OCI-LY1 (cell line): ENCODE measurements around the gene COA8.

Experiments
- H2AFZ ChIP-seq: fragments of 200-600 bp; sonication (generic), shearing (Covaris generic); 2 replicates; pipeline ENCODE4 v1.6.0; 2014; ENCODE audit warnings: antibody characterized with exemption, mild to moderate bottlenecking, low read length
- H3F3A ChIP-seq: fragments of 200-600 bp; sonication (generic), shearing (Covaris generic); 2 replicates; pipeline ENCODE4 v1.6.0; 2014; ENCODE audit warnings: mild to moderate bottlenecking, antibody characterized with exemption, low read length, moderate library complexity; ENCODE audit not compliant: insufficient read depth
- H3K27ac ChIP-seq: fragments of 200-600 bp; sonication (generic); 2 replicates; pipeline ENCODE4 v1.5.1; 2014; ENCODE audit warnings: low read length, mixed run types, mild to moderate bottlenecking, low read depth; ENCODE audit not compliant: poor library complexity, severe bottlenecking
- H3K27me3 ChIP-seq: fragments of 200-600 bp; sonication (generic); 2 replicates; pipeline ENCODE4 v1.6.0; 2014; ENCODE audit warnings: antibody characterized with exemption, mild to moderate bottlenecking, low read length, moderate library complexity; ENCODE audit not compliant: insufficient read depth
- H3K36me3 ChIP-seq: fragments of 200-600 bp; sonication (generic); 2 replicates; pipeline ENCODE4 v1.6.1; 2014; ENCODE audit warnings: mild to moderate bottlenecking, antibody characterized with exemption, low read length, moderate library complexity, mixed read lengths; ENCODE audit not compliant: insufficient read depth
- H3K4me1 ChIP-seq: fragments of 200-600 bp; sonication (generic); 2 replicates; pipeline ENCODE4 v1.5.1; 2014; ENCODE audit warnings: mild to moderate bottlenecking, low read length, moderate library complexity; ENCODE audit not compliant: insufficient read depth, severe bottlenecking
- H3K4me2 ChIP-seq: fragments of 200-600 bp; sonication (generic), shearing (Covaris generic); 2 replicates; pipeline ENCODE4 v1.6.1; 2014; ENCODE audit warnings: low read length
- H3K4me3 ChIP-seq: fragments of 200-600 bp; sonication (generic); 2 replicates; pipeline ENCODE4 v1.5.1; 2014; ENCODE audit warnings: low read length, low read depth, mild to moderate bottlenecking, mixed read lengths; ENCODE audit not compliant: poor library complexity, severe bottlenecking
- H3K79me2 ChIP-seq: fragments of 200-600 bp; shearing (Covaris generic); 2 replicates; pipeline ENCODE4 v1.6.1; 2016; ENCODE audit warnings: mixed run types, low read length, mixed read lengths; ENCODE audit not compliant: insufficient read depth
- H3K9ac ChIP-seq: fragments of 200-600 bp; sonication (generic), shearing (Covaris generic); 2 replicates; pipeline ENCODE4 v1.6.1; 2014; ENCODE audit warnings: mild to moderate bottlenecking, low read length, mixed read lengths
- H3K9me2 ChIP-seq: fragments of 200-600 bp; sonication (generic), shearing (Covaris generic); 2 replicates; pipeline ENCODE4 v1.6.1; 2014; ENCODE audit warnings: low read depth, mild to moderate bottlenecking, low read length, mixed read lengths
- H3K9me3 ChIP-seq: fragments of 200-600 bp; shearing (Covaris generic); 2 replicates; pipeline ENCODE4 v1.6.1; 2014; ENCODE audit warnings: low read length, mixed read lengths
- H4K20me1 ChIP-seq: fragments of 200-600 bp; sonication (generic), shearing (Covaris generic); 2 replicates; pipeline ENCODE4 v1.6.0; 2016; ENCODE audit warnings: mild to moderate bottlenecking, low read length; ENCODE audit not compliant: insufficient read depth
- EZH2 ChIP-seq: fragments of 200-600 bp; sonication (generic), shearing (Covaris generic); IDR thresholded peaks from 2 replicates; pipeline ENCODE4 v1.8.0; 2017; ENCODE audit warnings: borderline replicate concordance, mixed run types, mild to moderate bottlenecking, antibody characterized with exemption, low read length, moderate library complexity, mixed read lengths
- TF ChIP-seq, protein P1 (sequence below): fragments of 200-600 bp; sonication (generic), shearing (Covaris generic); IDR thresholded peaks from 2 replicates; pipeline ENCODE4 v1.5.1; 2017; ENCODE audit warnings: mild to moderate bottlenecking, antibody characterized with exemption, low read length, moderate library complexity, mixed read lengths

The COA8 gene

DNA sequence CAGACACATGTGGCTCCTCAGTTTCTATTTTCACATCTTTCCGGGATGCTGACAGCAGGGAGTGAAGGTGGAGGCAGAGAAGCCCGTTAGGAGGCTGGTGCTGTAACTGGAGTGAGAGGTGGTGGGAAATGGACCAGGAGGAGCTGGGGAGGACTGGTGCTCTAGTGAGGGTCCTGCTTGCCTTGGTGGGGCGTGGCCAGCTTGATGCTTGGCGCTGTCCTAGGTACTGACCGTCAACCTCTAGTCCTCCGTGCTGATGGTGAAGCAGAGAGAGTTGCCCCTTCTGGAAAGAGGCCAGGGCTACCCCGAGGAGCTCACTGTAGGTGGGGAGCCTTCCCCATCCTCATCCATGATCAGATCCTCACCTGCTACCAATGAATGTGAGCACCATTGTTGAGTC lies 32.4 kb upstream of the COA8 start:
- H3K4me1 ChIP-seq: peaks cover 27% of the 10 kb centered on the region
- no peaks in the 10 kb centered on the region for H4K20me1 ChIP-seq
- peak overlapping the region; percentile 96 for H3K4me2 ChIP-seq
- no peaks in the 10 kb centered on the region for H3K9me2 ChIP-seq
- peak overlapping the region; percentile 96 for H3K4me3 ChIP-seq
- H3K79me2 ChIP-seq: peaks cover 8% of the 10 kb centered on the region
- H3K36me3 ChIP-seq: peaks cover 27% of the 10 kb centered on the region; the same call in 1 of the 2 replicates
- H3K27ac ChIP-seq: no peak overlapping the region
- TF ChIP-seq, protein P1, sequence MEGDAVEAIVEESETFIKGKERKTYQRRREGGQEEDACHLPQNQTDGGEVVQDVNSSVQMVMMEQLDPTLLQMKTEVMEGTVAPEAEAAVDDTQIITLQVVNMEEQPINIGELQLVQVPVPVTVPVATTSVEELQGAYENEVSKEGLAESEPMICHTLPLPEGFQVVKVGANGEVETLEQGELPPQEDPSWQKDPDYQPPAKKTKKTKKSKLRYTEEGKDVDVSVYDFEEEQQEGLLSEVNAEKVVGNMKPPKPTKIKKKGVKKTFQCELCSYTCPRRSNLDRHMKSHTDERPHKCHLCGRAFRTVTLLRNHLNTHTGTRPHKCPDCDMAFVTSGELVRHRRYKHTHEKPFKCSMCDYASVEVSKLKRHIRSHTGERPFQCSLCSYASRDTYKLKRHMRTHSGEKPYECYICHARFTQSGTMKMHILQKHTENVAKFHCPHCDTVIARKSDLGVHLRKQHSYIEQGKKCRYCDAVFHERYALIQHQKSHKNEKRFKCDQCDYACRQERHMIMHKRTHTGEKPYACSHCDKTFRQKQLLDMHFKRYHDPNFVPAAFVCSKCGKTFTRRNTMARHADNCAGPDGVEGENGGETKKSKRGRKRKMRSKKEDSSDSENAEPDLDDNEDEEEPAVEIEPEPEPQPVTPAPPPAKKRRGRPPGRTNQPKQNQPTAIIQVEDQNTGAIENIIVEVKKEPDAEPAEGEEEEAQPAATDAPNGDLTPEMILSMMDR: no peak
- no peak for TF ChIP-seq EZH2
- no peaks in the 10 kb centered on the region for H3K9me3 ChIP-seq
- H3F3A ChIP-seq: no peaks in the 10 kb centered on the region
- no peak overlapping the region; the same call in 1 of the 2 replicates for H3K9ac ChIP-seq
- no peaks in the 10 kb centered on the region; the same call in 1 of the 2 replicates for H3K27me3 ChIP-seq
- H2AFZ ChIP-seq: no peak overlapping the region

DNA sequence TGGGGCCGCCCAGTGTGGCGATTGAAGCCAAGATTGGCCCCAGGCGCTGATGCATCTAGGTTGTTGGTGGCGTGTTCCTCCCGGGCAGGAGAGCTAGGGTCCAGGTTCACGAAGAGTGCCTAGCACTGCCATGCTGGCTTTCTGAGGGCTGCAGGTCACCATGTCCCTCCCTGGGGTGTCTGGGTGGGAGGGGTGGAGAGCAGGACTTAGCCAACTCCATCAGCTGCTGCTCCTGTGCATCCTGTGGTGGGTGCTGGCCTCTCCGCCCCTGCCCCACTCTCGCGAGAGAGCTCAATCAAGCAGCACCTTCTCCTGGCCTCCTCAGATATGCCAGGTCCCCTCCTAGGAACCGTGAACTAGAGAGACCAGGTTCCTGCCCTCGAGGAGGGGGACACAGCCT lies 31.9 kb upstream of the COA8 start:
- no peaks in the 10 kb centered on the region for H3K9me2 ChIP-seq
- H3K27ac ChIP-seq: no peak overlapping the region
- H3F3A ChIP-seq: no peaks in the 10 kb centered on the region
- TF ChIP-seq, protein P1: no peak
- TF ChIP-seq EZH2: no peak
- no peak overlapping the region for H2AFZ ChIP-seq
- H3K4me1 ChIP-seq: peaks cover 27% of the 10 kb centered on the region
- H3K4me3 ChIP-seq: peak overlapping the region; percentile 96
- peaks cover 27% of the 10 kb centered on the region; the same call in 1 of the 2 replicates for H3K36me3 ChIP-seq
- H3K79me2 ChIP-seq: peaks cover 8% of the 10 kb centered on the region
- H3K27me3 ChIP-seq: no peaks in the 10 kb centered on the region; the same call in 1 of the 2 replicates
- H3K9ac ChIP-seq: no peak overlapping the region
- no peaks in the 10 kb centered on the region for H3K9me3 ChIP-seq
- H3K4me2 ChIP-seq: peak overlapping the region; percentile 96; the same call in 1 of the 2 replicates
- H4K20me1 ChIP-seq: no peaks in the 10 kb centered on the region

DNA sequence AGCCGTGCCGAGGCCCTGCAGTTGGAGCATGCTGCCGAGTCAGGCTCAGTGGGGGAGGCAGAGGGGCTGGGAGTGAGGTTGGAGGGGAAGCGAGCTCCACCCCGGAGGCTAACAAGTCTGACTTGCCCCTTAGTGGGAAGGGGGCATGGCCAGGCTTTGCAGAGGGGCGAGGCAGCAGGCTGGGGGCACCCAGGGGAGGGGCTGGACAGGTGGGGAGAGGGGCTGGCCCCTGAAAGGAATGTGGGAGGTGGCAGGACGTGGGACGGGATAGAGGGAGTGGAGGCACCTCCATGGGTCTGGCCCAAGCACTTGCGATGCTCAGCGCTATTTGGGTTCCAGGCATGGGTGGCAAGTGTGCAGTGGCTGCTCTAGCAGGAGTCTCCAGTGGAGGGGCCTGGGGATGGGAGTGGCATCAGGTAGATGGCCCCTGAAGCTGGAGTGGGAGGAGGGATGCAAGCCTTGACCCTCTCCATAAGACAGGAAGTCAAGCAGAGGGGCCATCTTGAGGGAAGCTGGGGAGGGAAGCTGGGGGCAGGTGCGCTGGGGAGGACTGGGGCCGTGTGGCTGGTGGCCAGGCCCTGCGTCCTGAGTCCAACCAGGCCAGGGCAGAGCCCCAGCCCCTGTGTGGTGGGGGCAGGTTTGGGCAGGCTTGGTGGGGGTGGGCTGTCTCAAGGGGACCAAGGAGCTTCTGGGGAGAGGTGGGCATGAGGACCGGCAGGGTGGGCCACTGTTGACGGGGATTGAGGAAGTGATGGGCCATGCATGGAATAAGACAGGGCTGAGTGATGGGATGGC lies 31.1 kb upstream of the COA8 start:
- no peak overlapping the region for H3K4me2 ChIP-seq
- H3F3A ChIP-seq: no peaks in the 10 kb centered on the region
- peaks cover 27% of the 10 kb centered on the region; the same call in 1 of the 2 replicates for H3K36me3 ChIP-seq

More for the DNA sequence above, 31.1 kb upstream of the COA8 start:
- Histone ChIP-seq H3K9me2 (no peaks in the 10 kb centered on the region), H3K9ac (no peak overlapping the region), H3K79me2 (peaks cover 8% of the 10 kb centered on the region), H2AFZ (no peak overlapping the region), H3K4me3 (no peak overlapping the region), H3K27me3 (no peaks in the 10 kb centered on the region; the same call in 1 of the 2 replicates), H3K27ac (no peak overlapping the region), H3K9me3 (no peaks in the 10 kb centered on the region), H3K4me1 (peaks cover 27% of the 10 kb centered on the region), H4K20me1 (no peaks in the 10 kb centered on the region)
- no peak for TF ChIP-seq EZH2
- TF ChIP-seq, protein P1: no peak
